Sigmoid colon (tissue), 4 donors: ENCODE results near the gene SMC3.

ENCODE experiments used
- EP300 ChIP-seq, 4 donors: sonication (generic); formaldehyde crosslinking; IDR thresholded peaks; one replicate each; pipeline ENCODE4 v1.6.1; 2017; ENCODE audit warnings: antibody characterized with exemption in 4 of 4
- POLR2AphosphoS5 ChIP-seq, 4 donors: sonication (generic); formaldehyde crosslinking; IDR thresholded peaks; one replicate each; pipeline ENCODE4 v1.6.1; 2017; ENCODE audit warnings: antibody characterized with exemption in 4 of 4
- TF ChIP-seq, protein P1 (sequence below), 4 experiments: fragments of 450-650 bp in 3 of 4; fragments of 200-600 bp in 1 of 4; IDR thresholded peaks; one replicate each; pipeline ENCODE4 v1.5.1; 2016 to 2019; ENCODE audit warnings: antibody characterized with exemption in 4 of 4, mild to moderate bottlenecking in 3 of 4, moderate library complexity in 2 of 4

GRCh38 chr10:110609605-110610004 lies 42.1 kb downstream of the SMC3 start:
- TF ChIP-seq, protein P1, sequence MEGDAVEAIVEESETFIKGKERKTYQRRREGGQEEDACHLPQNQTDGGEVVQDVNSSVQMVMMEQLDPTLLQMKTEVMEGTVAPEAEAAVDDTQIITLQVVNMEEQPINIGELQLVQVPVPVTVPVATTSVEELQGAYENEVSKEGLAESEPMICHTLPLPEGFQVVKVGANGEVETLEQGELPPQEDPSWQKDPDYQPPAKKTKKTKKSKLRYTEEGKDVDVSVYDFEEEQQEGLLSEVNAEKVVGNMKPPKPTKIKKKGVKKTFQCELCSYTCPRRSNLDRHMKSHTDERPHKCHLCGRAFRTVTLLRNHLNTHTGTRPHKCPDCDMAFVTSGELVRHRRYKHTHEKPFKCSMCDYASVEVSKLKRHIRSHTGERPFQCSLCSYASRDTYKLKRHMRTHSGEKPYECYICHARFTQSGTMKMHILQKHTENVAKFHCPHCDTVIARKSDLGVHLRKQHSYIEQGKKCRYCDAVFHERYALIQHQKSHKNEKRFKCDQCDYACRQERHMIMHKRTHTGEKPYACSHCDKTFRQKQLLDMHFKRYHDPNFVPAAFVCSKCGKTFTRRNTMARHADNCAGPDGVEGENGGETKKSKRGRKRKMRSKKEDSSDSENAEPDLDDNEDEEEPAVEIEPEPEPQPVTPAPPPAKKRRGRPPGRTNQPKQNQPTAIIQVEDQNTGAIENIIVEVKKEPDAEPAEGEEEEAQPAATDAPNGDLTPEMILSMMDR (IDR thresholded peaks at IDR 0.05) = no peak
- TF ChIP-seq EP300 (IDR thresholded peaks at IDR 0.05) (no peak), POLR2AphosphoS5 (IDR thresholded peaks at IDR 0.05) (no peak)
